Fibroblast of mammary gland (primary cell): ENCODE data around the gene IPP.
"Not testable (repeated sequence)": the region's sequence is repeated elsewhere in the genome, so short reads cannot be mapped to it uniquely, and the experiment has no call there.

Experiments
- DNase-seq: peaks from one replicate; pipeline ENCODE4 v3.0.0-alpha.2; 2010; ENCODE audit warnings: low read depth
- H3K4me3 ChIP-seq: 2 replicates; pipeline ENCODE4 v1.5.1; 2011; ENCODE audit warnings: low read depth, mild to moderate bottlenecking, low read length, moderate library complexity; ENCODE audit not compliant: control insufficient read depth
- TF ChIP-seq, protein P1 (sequence below): conservative IDR thresholded peaks from 2 replicates; pipeline ENCODE4 v1.5.1; 2011; ENCODE audit warnings: low read depth, low read length, inconsistent platforms; ENCODE audit not compliant: control insufficient read depth, insufficient read depth

The IPP gene

DNA sequence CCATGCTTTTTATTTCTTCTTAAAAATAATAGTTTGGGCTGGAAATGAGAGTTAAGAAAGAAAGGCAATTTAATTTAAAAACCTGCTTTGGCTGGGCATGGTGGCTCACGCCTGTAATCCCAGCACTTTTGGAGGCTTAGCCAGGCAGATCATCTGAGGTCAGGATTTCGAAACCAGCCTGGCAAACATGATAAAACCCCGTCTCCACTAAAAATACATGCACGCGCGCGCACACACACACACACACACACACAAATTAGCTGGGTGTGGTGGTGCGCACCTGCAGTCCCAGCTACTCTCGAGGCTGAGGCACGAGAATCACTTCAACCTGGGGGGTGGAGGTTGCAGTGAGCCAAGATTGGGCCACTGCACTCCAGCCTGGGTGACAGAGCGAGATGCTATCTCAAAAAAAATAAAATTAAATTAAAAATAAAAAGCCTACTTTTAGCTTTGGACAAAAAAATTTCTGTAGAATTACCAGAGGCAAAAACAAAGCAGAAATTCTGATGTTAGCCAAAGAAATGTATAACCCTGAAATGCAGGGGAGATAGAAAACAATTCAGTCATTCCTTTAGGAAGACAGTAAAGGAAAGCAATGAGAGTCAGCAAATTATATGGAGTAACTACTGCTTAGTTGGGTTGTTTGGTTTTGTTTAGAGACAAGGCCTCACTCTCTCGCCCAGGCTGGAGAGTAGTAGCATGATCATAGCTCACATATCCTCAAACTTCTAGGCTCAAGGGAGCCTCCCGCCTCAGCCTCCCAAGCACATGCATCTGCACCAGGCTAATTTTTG lies 15.7 kb upstream of the IPP start:
- peak; percentile 23 for DNase-seq
- no peak overlapping the region for H3K4me3 ChIP-seq
- TF ChIP-seq, protein P1, sequence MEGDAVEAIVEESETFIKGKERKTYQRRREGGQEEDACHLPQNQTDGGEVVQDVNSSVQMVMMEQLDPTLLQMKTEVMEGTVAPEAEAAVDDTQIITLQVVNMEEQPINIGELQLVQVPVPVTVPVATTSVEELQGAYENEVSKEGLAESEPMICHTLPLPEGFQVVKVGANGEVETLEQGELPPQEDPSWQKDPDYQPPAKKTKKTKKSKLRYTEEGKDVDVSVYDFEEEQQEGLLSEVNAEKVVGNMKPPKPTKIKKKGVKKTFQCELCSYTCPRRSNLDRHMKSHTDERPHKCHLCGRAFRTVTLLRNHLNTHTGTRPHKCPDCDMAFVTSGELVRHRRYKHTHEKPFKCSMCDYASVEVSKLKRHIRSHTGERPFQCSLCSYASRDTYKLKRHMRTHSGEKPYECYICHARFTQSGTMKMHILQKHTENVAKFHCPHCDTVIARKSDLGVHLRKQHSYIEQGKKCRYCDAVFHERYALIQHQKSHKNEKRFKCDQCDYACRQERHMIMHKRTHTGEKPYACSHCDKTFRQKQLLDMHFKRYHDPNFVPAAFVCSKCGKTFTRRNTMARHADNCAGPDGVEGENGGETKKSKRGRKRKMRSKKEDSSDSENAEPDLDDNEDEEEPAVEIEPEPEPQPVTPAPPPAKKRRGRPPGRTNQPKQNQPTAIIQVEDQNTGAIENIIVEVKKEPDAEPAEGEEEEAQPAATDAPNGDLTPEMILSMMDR: no peak

DNA sequence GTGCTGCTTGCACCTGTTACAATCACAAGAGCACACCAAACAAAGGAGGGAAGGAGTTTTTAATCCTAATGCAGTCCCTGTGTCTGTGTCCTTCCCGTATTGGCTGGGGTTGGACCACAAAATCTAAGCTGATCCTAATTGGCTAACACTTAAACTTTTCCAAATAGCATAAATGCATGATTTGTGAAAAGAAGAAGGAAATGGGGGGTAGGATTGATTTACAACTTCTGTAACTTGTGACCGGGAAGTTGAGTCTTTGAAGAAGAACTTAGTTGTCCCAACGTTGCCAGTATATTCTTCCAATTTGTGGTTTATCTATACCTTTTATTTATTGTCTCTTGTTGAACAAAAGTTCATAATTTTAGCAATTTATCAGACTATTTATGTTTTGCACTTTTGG lies 11.8 kb upstream of the IPP start:
- TF ChIP-seq, protein P1: no peak
- no peak for DNase-seq
- H3K4me3 ChIP-seq: no peak overlapping the region

DNA sequence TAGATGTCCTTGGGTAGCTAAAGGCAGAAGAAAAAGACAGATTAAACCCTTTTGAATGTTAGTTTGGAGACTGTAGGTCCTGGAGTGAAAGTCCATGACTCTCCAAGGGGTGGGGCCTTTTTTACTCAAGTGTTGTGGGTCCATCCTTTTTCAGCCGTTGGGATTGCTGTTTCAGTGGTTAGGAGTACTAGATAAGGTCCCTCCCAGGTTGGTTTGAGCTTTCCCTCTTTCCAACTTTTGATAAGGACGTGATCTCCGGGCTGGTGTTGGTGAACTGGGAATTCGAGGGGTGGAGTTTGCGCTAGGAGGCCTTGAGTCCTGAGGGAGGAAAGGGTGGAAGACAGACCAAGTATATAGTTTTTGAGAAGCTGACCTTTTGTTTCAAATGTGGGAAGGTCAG lies 5.2 kb upstream of the IPP start:
- no peak overlapping the region for H3K4me3 ChIP-seq
- DNase-seq: no peak
- TF ChIP-seq, protein P1: no peak

DNA sequence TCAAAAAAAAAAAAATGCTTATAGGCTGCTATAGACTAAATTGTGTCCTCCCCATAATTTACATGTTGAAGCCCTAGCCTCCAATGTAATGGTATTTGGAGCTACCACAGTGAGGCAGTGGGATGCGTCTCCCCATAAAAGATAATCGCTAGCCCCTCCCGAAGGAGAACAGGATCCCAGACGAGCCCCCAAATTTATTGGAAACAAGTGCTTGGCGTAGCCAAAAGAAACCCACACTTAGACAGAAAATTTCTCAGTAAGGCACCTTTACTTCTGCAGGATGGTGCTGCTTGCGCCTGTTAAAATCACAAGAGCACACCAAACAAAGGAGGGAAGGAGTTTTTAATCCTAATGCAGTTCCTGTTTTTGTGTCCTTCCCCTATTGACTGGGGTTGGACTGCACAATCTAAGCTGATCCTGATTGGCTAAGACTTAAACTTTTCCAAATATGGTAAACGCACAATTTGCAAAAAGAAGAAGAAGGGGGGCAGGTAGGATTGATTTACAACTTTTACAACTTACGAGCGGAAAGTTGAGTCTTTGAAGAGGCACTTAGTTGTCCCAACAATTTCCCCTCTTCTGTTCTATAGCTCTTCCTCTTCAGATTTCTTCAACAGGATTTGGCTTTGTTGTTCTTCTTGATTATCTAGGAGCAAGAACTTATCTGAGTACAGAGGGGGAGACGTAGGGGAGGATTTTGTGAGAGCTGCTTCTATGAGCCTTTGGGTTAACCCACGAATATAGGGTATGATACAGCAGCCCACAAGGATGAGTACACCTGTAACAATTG lies 3.0 kb upstream of the IPP start:
- no peak for DNase-seq
- no peak overlapping the region for H3K4me3 ChIP-seq
- TF ChIP-seq, protein P1: no peak

DNA sequence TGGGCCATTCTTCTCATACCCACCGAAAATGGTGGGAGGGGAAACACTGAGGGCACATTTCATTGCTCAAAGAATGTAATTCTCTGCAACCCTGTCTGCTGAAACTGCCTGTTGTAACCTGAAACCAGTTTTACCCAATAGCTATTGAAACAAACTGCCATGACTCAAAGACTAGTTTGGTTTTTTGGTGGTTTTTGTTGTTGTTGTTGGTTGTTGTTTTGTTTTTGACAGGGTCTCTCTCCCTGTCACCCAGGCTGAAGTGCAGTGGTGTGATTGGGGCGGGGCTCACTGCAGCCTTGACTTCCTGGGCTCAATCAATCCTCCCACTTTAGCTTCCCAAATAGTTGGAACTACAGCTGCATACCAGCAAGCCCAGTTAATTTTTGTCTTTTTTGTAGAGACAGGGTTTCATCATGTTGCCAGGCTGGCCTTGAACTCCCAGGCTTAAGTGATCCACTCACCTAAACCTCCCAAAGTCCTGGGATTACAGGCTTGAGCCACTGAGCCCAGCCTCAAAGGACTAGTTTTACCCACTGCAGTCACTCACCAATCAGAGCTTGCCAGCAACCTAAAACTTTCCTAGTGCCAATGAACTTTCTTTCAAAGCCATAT lies 2.1 kb upstream of the IPP start:
- TF ChIP-seq, protein P1: no peak
- H3K4me3 ChIP-seq: no peak overlapping the region
- peak; percentile 45 for DNase-seq

DNA sequence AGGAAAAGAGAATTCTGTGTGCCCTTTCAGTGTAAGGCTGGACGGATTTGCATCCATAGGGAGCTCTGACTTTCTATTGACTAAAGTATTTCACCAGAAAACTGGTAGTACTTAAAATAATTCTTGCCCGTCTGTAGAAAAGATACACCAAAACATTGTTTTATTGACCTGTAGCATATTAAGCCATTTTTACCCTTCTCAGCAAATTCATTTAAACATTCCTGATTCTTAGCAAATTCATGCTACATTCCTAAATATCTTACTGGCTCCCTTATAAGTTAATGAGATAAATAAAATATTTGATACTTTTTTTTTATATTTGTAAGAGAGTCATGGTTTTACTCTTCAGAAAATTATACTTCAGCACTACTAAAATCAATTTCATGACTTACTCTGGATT lies 1.6 kb upstream of the IPP start:
- no peak overlapping the region for H3K4me3 ChIP-seq
- DNase-seq: no peak
- TF ChIP-seq, protein P1: no peak

DNA sequence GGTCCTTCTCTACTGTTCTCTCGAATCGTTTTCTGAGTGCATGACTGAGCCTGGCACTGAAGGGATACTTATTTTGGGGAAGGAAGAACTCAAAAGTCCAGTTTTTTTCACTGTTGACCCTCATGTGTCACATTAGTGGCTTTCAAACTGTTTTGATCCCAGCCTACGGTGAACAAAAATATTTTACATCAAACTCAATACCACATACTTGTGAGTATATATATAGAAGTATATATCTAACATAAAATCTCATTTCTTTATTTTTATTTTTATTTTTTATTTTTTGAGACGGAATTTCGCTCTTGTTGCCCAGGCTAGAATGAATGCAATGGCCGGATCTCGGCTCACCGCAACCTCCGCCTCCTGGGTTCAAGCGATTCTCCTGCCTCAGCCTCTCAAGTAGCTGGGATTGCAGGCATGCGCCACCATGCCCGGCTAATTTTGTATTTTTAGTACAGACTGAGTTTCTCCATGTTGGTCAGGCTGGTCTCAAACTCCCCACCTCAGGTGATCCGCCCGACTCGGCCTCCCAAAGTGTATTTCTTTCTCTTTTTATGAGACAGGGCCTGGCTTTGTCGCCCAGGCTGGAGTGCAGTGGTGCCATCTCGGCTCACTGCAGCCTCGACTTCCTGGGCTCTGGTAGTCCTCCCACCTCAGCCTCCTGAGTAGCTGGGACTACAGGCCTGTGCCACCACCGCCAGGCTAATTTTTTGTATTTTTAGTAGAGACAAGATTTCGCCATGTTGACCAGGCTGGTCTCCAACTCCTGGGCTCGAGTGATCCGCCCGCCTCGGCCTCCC lies 786 bp upstream of the IPP start:
- peak overlapping the region; percentile 87 for H3K4me3 ChIP-seq
- not testable (repeated sequence) for DNase-seq
